ENCODE data around the gene NCK2.

- TF ChIP-seq, protein P1, sequence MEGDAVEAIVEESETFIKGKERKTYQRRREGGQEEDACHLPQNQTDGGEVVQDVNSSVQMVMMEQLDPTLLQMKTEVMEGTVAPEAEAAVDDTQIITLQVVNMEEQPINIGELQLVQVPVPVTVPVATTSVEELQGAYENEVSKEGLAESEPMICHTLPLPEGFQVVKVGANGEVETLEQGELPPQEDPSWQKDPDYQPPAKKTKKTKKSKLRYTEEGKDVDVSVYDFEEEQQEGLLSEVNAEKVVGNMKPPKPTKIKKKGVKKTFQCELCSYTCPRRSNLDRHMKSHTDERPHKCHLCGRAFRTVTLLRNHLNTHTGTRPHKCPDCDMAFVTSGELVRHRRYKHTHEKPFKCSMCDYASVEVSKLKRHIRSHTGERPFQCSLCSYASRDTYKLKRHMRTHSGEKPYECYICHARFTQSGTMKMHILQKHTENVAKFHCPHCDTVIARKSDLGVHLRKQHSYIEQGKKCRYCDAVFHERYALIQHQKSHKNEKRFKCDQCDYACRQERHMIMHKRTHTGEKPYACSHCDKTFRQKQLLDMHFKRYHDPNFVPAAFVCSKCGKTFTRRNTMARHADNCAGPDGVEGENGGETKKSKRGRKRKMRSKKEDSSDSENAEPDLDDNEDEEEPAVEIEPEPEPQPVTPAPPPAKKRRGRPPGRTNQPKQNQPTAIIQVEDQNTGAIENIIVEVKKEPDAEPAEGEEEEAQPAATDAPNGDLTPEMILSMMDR (IDR thresholded peaks at IDR 0.05), result no peak
- no peak for TF ChIP-seq POLR2A (IDR thresholded peaks at IDR 0.05)
Measured at GRCh38 chr2:105732101-105732500, 12.6 kb upstream of the NCK2 start.
